Measurements from ENCODE around the gene MROH8.

GRCh38 chr20:37071481-37071911 is 107.9 kb downstream of the MROH8 start:
- TF ChIP-seq, protein P1, sequence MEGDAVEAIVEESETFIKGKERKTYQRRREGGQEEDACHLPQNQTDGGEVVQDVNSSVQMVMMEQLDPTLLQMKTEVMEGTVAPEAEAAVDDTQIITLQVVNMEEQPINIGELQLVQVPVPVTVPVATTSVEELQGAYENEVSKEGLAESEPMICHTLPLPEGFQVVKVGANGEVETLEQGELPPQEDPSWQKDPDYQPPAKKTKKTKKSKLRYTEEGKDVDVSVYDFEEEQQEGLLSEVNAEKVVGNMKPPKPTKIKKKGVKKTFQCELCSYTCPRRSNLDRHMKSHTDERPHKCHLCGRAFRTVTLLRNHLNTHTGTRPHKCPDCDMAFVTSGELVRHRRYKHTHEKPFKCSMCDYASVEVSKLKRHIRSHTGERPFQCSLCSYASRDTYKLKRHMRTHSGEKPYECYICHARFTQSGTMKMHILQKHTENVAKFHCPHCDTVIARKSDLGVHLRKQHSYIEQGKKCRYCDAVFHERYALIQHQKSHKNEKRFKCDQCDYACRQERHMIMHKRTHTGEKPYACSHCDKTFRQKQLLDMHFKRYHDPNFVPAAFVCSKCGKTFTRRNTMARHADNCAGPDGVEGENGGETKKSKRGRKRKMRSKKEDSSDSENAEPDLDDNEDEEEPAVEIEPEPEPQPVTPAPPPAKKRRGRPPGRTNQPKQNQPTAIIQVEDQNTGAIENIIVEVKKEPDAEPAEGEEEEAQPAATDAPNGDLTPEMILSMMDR (IDR thresholded peaks at IDR 0.05): no peak
- no peak for TF ChIP-seq POLR2A (IDR thresholded peaks at IDR 0.05)
- no peak for TF ChIP-seq POLR2AphosphoS5 (IDR thresholded peaks at IDR 0.05; ENCODE audit: insufficient read depth in 1 of 2, low read depth in 1 of 2)

Measured in vagina (tissue), 2 donors.